Endothelial cell of umbilical vein (primary cell): ENCODE data around the gene LMLN.

Experiments
- EZH2 ChIP-seq: IDR thresholded peaks from 2 replicates; pipeline ENCODE4 v1.6.1; 2012; ENCODE audit warnings: borderline replicate concordance, low read depth, mild to moderate bottlenecking, moderate library complexity, low read length, inconsistent platforms; ENCODE audit not compliant: severe bottlenecking
- POLR2A ChIP-seq: IDR thresholded peaks from 2 replicates; pipeline ENCODE4 v1.6.1; 2012; ENCODE audit warnings: low read depth, mild to moderate bottlenecking, control low read depth, low read length
- TF ChIP-seq, protein P1 (sequence below), 2 donors: IDR thresholded peaks; 1 replicate in 1 of 2; 2 replicates in 1 of 2; pipeline ENCODE4 v1.5.1; 2011; ENCODE audit warnings: low read length in 2 of 2, mild to moderate bottlenecking in 2 of 2, moderate library complexity in 2 of 2, control low read depth in 1 of 2, inconsistent platforms in 1 of 2, low read depth in 1 of 2; ENCODE audit not compliant: insufficient read depth in 1 of 2; ENCODE audit errors: extremely low read depth in 1 of 2

DNA sequence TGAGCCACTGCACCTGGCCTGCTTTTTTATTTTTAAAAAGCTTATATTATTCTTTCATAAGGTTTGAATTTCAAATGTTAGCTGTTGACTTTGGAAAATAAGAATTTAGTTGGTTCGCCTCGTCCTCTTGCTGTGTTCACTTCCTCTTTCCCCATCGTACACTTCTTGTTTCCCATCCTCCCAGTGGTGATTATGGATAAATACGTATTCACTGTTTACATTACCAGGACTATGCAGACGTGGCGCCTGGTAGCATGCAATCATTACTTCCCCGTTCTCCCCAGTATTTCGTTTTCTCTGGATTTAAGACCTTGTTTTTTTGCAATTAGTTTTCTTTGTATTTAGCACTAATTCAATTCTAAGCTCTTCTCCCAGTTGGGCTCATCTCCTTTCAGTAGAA, 70.1 kb downstream of the LMLN start:
- TF ChIP-seq, protein P1, sequence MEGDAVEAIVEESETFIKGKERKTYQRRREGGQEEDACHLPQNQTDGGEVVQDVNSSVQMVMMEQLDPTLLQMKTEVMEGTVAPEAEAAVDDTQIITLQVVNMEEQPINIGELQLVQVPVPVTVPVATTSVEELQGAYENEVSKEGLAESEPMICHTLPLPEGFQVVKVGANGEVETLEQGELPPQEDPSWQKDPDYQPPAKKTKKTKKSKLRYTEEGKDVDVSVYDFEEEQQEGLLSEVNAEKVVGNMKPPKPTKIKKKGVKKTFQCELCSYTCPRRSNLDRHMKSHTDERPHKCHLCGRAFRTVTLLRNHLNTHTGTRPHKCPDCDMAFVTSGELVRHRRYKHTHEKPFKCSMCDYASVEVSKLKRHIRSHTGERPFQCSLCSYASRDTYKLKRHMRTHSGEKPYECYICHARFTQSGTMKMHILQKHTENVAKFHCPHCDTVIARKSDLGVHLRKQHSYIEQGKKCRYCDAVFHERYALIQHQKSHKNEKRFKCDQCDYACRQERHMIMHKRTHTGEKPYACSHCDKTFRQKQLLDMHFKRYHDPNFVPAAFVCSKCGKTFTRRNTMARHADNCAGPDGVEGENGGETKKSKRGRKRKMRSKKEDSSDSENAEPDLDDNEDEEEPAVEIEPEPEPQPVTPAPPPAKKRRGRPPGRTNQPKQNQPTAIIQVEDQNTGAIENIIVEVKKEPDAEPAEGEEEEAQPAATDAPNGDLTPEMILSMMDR (IDR thresholded peaks at IDR 0.05; ENCODE audit: extremely low read depth in 1 of 2, insufficient read depth in 1 of 2, low read depth in 1 of 2, low read length in 2 of 2): no peak
- TF ChIP-seq POLR2A (no peak), EZH2 (no peak)
